Measurements from ENCODE around the gene APOBEC3H.
"Not testable (repeated sequence)": the region's sequence is repeated elsewhere in the genome, so short reads cannot be mapped to it uniquely, and the experiment has no call there.

- not testable (repeated sequence) for TF ChIP-seq CTCF, POLR2A, EP300, POLR2AphosphoS5 (IDR thresholded peaks at IDR 0.05)
These were observed 19.1 kb upstream of the APOBEC3H start for GRCh38 chr22:39077912-39078311.
